ENCODE measurements around the gene RUBCNL.

DNA sequence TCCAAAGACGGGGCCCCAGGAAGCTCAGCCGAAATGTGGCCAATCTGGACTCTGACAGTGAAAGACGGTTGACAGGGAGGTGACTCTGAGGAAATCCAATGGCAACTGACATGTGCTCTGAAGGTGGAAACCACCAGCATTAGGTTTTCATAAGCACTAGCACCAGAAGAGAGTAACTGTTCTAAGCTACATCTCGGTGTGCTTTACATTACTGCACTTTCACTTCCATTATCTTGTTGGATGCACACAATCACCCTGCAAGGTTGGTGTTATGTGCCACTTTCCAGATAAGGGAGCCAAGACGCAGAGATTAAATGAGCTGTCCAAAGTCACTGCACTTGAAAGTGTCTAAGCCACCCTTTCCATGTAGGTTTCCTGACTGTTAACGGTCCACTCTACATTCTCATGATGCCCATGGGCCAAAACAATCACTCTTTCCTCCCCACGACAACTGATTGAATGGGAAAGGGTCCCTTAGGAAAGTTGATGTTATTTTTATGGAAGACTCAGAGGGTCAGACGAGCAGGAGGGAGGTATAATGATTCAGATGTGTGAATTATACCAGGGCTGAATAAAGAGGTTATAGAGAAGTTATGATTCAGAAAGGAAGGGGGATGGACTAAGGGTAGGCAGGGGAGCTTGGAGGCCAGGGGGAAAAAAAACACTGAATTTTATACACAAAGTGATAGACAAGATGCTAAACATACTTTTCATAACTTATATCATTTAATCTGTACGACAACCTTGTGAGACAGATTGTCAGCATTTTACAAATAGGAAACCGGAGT, 52.8 kb downstream of the RUBCNL start:
- TF ChIP-seq POLR2AphosphoS5 (IDR thresholded peaks at IDR 0.05; ENCODE audit: borderline replicate concordance, low read depth, low read length) (no peak), EZH2 (IDR thresholded peaks at IDR 0.05) (no peak), FOXP2 (optimal IDR thresholded peaks at IDR 0.05; ENCODE audit: control extremely low read depth, extremely low read length, insufficient read depth) (no peak)
